GM13977 (cell line): Measurements from ENCODE around the gene CNOT4.

Experiments used
- DNase-seq: peaks from one replicate; pipeline ENCODE4 v3.0.0; 2012; ENCODE audit warnings: low spot score
- in situ Hi-C: fragments of 300-500 bp; cut with MboI; formaldehyde crosslinking; loops from one replicate; pipeline ENCODE4 v1.12.0; 2022; ENCODE audit warnings: low sequenced_read_pairs, low pct_unique_long_range_greater_than_20kb, mixed read lengths, inconsistent platforms; ENCODE audit not compliant: unreplicated experiment
- TF ChIP-seq, protein P1 (sequence below): IDR thresholded peaks from 2 replicates; pipeline ENCODE4 v1.5.1; 2012; ENCODE audit warnings: mild to moderate bottlenecking, control low read depth; ENCODE audit not compliant: insufficient read depth; ENCODE audit errors: extremely low read depth, missing control alignments

The CNOT4 gene

DNA sequence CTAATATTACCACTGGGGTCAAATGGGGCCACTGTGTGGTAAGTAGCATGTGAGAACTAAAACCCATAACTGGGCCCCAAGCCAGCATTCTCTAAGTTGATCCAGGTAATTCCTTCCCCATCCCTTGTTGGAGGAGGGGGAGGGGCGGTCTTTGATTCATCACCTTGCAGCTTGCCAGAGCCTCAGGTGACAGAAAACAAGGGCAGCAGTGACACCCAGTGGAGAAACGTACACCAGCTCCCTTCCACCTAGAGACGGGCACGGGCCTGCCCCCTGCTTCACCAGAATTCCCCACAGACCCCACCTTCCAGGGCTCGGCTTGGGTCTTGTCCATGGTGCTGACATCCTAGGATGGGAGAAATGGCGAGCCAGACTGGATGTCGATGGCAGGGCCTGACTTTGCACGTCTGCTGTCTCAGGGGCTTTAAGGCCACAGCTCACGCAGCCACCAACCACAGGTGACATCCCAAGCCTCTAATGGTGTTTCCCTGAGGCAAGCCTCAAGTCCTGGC lies 174.2 kb downstream of the CNOT4 start:
- DNase-seq: peak; percentile 69
- in situ Hi-C loops: no loop called here
- TF ChIP-seq, protein P1, sequence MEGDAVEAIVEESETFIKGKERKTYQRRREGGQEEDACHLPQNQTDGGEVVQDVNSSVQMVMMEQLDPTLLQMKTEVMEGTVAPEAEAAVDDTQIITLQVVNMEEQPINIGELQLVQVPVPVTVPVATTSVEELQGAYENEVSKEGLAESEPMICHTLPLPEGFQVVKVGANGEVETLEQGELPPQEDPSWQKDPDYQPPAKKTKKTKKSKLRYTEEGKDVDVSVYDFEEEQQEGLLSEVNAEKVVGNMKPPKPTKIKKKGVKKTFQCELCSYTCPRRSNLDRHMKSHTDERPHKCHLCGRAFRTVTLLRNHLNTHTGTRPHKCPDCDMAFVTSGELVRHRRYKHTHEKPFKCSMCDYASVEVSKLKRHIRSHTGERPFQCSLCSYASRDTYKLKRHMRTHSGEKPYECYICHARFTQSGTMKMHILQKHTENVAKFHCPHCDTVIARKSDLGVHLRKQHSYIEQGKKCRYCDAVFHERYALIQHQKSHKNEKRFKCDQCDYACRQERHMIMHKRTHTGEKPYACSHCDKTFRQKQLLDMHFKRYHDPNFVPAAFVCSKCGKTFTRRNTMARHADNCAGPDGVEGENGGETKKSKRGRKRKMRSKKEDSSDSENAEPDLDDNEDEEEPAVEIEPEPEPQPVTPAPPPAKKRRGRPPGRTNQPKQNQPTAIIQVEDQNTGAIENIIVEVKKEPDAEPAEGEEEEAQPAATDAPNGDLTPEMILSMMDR: peak; percentile 54

DNA sequence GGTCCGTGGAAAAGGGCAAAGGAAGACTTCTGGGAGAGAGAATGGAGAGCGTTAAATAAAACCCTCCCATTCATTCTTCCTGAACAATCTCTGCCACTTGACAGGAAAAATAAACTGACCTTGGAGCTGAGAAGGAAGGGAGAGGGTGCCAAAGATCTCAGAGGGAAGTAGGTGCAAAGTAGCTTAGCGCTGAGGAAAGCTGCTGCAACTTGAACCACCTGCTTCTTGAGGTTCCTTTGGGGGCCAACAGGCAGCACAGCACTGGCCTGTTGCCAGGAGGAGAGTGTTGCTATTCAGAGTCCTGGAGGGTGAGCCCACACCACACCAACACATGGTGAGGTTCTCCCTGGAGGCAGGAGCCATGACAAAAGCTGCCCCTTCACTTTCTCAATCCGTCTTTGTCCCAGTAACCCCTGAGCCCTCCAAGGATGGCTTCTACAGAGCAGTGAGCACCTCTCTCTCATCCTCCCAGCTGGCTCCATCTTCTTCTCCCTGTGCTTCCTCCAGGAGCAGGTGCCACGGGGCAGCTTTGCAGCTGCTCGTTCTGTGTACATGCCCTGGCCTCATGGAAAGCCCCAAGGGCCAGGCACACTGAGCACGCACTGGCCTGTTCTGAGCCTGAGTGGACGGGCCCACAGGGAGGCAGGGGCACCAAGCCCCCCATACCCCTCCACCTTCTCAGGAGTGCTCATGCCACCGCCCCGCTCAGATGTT lies 174.9 kb downstream of the CNOT4 start:
- in situ Hi-C loops: no loop called here
- no peak for DNase-seq
- TF ChIP-seq, protein P1: no peak

DNA sequence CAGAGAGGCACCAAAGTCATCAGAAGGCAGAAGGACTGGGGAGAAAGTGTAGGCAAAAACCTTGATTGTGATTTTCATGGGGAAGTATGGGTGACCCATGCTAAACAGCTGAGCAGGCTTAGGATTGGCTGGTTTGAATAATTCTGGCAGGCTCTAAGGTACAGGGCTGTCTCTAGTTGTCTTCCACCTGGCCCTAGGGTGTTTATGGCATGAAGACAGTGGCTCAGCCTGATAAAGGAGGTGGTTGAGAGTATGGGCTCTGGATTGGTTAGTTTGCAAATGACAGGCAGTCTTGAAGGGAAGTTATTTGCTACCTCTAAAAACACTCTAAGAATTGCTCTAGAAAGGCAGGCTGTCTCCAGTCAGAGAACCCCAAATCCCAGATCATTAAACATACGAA lies 176.0 kb downstream of the CNOT4 start:
- TF ChIP-seq, protein P1: no peak
- in situ Hi-C loops: no loop called here
- DNase-seq: no peak

DNA sequence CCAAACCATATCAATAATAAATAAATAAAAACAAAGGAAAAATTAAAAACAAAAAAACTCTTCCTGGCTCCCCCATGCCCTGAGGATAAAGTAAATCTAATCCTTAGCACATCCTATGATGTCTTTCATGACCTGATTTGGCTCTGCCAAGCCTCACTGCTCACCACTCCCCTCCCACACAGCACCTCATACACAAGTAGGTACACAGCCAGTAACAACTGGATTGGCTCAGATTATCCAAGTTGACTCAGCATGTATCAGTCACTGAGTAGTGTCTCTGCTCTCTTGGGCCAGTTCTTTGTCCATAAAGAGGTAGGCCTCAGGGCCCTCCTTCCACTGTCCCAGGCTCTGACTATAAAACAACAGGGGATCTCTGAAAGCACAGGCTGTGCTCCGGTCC lies 176.7 kb downstream of the CNOT4 start:
- no peak for DNase-seq
- TF ChIP-seq, protein P1: no peak
- in situ Hi-C loops: no loop called here

DNA sequence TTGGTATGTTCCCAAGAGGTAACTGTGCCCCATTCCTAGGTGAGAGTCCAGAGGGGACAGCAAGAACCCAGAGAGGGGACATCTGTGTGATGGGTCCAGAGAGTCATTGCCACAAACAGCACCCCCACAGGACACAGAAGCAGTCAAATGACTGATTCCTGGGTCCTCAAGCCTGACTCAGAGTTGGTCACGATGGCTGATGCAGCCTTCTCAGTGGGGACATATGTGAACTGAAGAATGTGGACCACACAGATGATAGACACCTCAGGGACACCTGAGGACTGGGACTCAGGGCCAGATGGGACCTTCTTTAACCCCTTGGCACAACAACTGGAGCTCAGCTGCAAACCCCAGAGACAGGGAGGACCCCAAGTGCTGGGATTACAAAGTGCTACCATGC lies 179.8 kb downstream of the CNOT4 start:
- DNase-seq: no peak
- in situ Hi-C loops: no loop called here
- TF ChIP-seq, protein P1: no peak

DNA sequence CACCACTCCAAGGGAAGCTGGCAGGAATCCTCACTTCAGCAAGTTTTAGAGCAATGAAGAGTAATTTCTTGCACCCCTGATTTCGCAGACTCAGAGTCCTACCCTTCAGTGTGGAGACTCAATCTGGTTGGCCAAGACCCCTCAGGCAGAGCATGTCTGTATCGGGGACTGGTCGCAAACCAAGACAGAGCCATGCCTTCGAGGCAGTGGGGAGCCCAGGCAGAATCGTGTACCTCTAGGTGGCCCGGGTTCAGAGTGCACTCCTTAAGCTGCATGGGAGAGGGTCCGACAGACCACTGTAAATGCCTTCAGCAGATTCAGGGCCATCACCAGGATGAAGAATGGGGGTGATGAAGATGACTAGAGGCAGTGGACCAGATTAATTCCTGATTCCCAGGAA lies 181.4 kb downstream of the CNOT4 start:
- TF ChIP-seq, protein P1: no peak
- in situ Hi-C loops: no loop called here
- DNase-seq: no peak

DNA sequence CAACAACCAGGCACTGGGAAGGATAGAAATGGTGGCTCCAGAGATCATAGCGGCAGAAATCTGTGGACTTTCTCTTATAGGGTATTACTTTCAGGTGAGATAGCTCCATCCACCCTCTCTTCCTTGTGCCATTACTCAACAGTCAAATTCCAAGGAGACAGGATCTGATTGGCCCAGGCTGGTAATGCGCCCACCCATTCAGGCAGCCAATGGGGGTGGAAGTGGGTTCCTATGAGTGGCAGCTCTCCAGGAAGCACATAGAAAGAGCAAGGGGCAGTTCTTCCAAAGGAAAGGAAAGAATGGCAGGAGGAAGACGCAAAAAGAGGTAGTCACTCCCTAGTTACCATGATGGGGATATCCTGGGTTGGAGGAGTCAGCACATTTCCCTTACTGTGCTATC lies 181.8 kb downstream of the CNOT4 start:
- TF ChIP-seq, protein P1: no peak
- in situ Hi-C loops: no loop called here
- no peak for DNase-seq
